Measurements from ENCODE around the gene CALML5. TPM values are rescaled to one million over a fixed set of nuclear protein-coding genes. Genes with fewer than 3 reads are reported as not detected.

CALML5 gene
- total RNA-seq, 3 donors from 2014 or later = 31.0 to 31.1 TPM; not detected in 1

GRCh38 chr10:5537684-5538083 is 38.3 kb upstream of the CALML5 start:
- Histone ChIP-seq H3K27me3 (no peaks in the 10 kb centered on the region), H3K9me3 (no peaks in the 10 kb centered on the region), H3K4me3 (no peak overlapping the region), H3K4me1 (peaks cover 0 to 14% of the 10 kb centered on the region in 2 donors), H3K27ac (peak overlapping the region; percentile 72 to 78), H3K36me3 (no peaks in the 10 kb centered on the region)
- TF ChIP-seq POLR2AphosphoS5 (IDR thresholded peaks at IDR 0.05) (no peak), POLR2A (IDR thresholded peaks at IDR 0.05) (no peak), CTCF (IDR thresholded peaks at IDR 0.05) (no peak)
- intact Hi-C loops (cut with DNase I; ENCODE audit: low total_unique reads) = loop anchor here (1.0 kb wide), 1 partner anchor 38 kb away; the partner anchor contains the start of gene CALML5
- no peak for DNase-seq (ENCODE audit: low spot score in 2 of 2)

GRCh38 chr10:5536486-5537081 is 37.2 kb upstream of the CALML5 start:
- intact Hi-C loops (cut with DNase I; ENCODE audit: low total_unique reads) = no loop called here
- H3K27ac ChIP-seq = peak overlapping the region in 1 of 2 donors; percentile 74
- H3K4me3 ChIP-seq = no peak overlapping the region
- no peaks in the 10 kb centered on the region for H3K27me3 ChIP-seq
- TF ChIP-seq CTCF (IDR thresholded peaks at IDR 0.05) (no peak), POLR2AphosphoS5 (IDR thresholded peaks at IDR 0.05) (no peak), POLR2A (IDR thresholded peaks at IDR 0.05) (no peak)
- no peaks in the 10 kb centered on the region for H3K36me3 ChIP-seq
- H3K9me3 ChIP-seq = no peaks in the 10 kb centered on the region
- H3K4me1 ChIP-seq = peaks cover 0 to 14% of the 10 kb centered on the region in 2 donors
- no peak for DNase-seq (ENCODE audit: low spot score in 2 of 2)

DNA sequence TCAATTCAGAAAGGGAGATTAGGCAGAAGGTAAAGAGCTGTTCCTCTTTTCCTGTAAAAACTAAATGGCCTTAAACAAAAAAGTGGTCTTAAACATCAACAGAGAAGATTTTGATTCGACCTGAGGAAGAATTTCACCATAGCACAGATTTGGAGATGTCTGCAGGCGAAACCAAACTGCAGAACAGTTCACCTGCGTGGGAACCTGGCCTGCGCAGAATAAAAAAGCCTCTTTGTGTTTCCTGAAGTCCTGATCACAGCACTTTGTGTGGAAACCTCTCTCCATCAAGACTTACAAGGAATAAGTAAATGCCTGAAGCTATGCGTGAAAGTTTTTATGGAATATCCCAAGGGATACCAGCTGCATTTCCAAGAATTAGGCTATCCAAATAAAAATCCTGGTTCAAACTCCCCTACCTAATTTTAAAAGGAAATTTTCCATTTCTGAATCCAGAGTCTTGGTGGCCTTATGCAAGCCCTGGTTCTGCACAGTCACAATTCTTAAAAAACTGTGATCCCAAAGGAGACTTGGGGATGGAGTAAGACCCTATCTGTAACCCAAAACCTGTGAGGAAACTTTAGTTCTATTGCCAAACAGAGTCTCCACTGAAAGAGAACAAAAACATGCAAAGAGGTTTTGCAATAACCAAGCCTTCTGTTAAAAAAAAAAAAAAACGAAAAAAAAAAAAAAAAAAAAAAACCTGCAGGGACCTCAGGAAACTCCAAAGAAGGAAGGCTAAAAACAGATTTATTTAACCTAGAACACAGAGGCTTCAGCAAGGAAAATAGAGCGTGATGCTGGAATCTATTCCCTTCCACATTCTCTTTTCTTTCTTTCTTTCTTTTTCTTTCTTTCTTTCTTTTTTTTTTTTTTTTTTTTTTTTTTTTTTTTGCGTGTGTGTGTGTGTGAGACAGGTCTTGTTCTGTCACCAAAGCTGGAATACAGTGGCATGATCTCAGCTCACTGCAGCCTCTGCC is 35.8 kb upstream of the CALML5 start:
- TF ChIP-seq CTCF (IDR thresholded peaks at IDR 0.05) (no peak), POLR2AphosphoS5 (IDR thresholded peaks at IDR 0.05) (peak in 1 of 3 donors; percentile 56), POLR2A (IDR thresholded peaks at IDR 0.05) (no peak)
- Histone ChIP-seq H3K4me3 (peak overlapping the region in 1 of 3 donors; percentile 7), H3K27ac (peak overlapping the region; percentile 85 to 88), H3K4me1 (peaks cover 0 to 14% of the 10 kb centered on the region in 2 donors), H3K9me3 (no peaks in the 10 kb centered on the region), H3K36me3 (no peaks in the 10 kb centered on the region), H3K27me3 (no peaks in the 10 kb centered on the region)
- intact Hi-C loops (cut with DNase I; ENCODE audit: low total_unique reads) = no loop called here
- no peak for DNase-seq (ENCODE audit: low spot score in 2 of 2)

DNA sequence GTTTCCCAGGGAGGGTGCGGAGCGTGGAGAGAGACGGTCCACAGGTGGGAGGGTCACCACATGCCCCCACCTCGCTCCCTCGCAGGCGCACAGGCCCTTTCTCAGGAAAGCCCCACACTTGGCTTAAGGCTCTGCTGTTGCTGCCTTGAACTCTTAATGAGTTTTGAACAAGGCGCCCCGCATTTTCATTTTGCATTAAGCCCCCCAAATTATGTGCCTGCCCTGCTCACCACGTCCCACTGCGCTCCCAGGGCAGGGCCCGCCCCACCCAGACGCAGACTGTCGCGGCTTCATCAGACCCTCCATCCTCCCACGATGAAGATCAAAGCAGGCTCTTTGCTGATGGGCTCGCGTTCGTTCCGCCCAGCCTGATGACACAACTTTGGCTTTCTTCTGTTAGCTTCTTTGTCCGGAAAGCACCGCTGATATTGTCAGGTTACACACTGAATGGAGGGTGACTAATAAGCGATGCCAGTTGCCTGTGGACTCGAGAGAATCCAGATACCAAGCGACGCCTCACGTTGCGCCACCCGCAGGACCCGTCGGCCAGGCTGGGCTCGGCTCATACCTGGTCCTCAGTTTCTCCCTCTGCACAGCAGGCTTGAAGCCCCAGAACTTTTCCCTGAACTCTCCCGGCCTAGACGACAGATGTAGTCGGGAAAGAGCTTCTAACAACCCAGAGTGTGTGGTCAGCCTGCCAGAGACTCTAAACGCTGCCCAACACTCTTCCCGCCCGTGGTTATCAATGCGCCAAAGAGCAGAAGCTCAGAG is 34.9 kb upstream of the CALML5 start:
- H3K9me3 ChIP-seq = no peaks in the 10 kb centered on the region
- TF ChIP-seq POLR2A (IDR thresholded peaks at IDR 0.05) = no peak
- no peak for TF ChIP-seq POLR2AphosphoS5 (IDR thresholded peaks at IDR 0.05)
- no peak for TF ChIP-seq CTCF (IDR thresholded peaks at IDR 0.05)
- peak overlapping the region in 1 of 3 donors; percentile 7 for H3K4me3 ChIP-seq
- H3K27me3 ChIP-seq = no peaks in the 10 kb centered on the region
- no peaks in the 10 kb centered on the region for H3K36me3 ChIP-seq
- DNase-seq (ENCODE audit: low spot score in 2 of 2) = peak in 1 of 2 donors; percentile 48
- peak overlapping the region; percentile 85 to 88 for H3K27ac ChIP-seq
- peaks cover 0 to 12% of the 10 kb centered on the region in 2 donors for H3K4me1 ChIP-seq
- intact Hi-C loops (cut with DNase I; ENCODE audit: low total_unique reads) = no loop called here

All from breast epithelium (tissue), 4 donors.